Suprapubic skin (tissue), 4 donors: ENCODE data around the gene ZNF75A.

Source experiments
- CTCF ChIP-seq, 2 donors: fragments of 200-600 bp in 1 of 2; fragments of 450-650 bp in 1 of 2; sonication (generic) in 1 of 2; IDR thresholded peaks; one replicate each; pipeline ENCODE4 v1.5.1; 2016 to 2019; ENCODE audit warnings: antibody characterized with exemption in 2 of 2, mild to moderate bottlenecking in 1 of 2, moderate library complexity in 1 of 2
- EP300 ChIP-seq: sonication (generic); formaldehyde crosslinking; IDR thresholded peaks from one replicate; pipeline ENCODE4 v1.6.1; 2017; ENCODE audit warnings: antibody characterized with exemption
- POLR2A ChIP-seq, 2 donors: fragments of 450-650 bp; IDR thresholded peaks; one replicate each; pipeline ENCODE4 v1.6.1; 2017; ENCODE audit warnings: antibody characterized with exemption in 2 of 2, mild to moderate bottlenecking in 2 of 2, moderate library complexity in 2 of 2
- POLR2AphosphoS5 ChIP-seq, 3 donors: sonication (generic); formaldehyde crosslinking; IDR thresholded peaks; one replicate each; pipeline ENCODE4 v1.6.1; 2017; ENCODE audit warnings: antibody characterized with exemption in 3 of 3

DNA sequence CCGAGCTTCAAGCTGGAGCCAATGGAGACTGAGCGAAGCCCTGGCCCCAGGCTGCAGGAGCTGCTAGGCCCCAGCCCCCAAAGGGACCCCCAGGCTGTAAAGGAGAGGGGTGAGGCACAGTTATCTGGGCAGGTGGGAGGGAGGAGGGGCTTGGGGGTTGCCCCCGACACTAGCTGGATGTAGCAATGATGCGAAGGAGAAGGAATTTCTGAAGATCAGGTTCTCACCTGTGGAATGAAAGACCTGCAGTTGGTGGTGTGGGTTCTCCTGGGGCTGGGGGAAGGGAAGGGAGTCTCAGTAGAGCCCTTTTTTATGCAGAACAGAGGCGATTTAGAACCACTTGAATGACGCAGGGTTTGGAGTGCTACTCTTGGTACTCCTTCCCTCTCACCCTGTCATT, 20.2 kb upstream of the ZNF75A start:
- TF ChIP-seq POLR2A (IDR thresholded peaks at IDR 0.05) = no peak
- no peak for TF ChIP-seq CTCF (IDR thresholded peaks at IDR 0.05)
- TF ChIP-seq POLR2AphosphoS5 (IDR thresholded peaks at IDR 0.05) = no peak
- TF ChIP-seq EP300 = no peak
